B cell (primary cell): ENCODE measurements around the gene CLDND2.

ENCODE experiments used
- EZH2 ChIP-seq: IDR thresholded peaks from 2 replicates; pipeline ENCODE4 v1.6.1; 2012; ENCODE audit warnings: borderline replicate concordance, low read depth, mild to moderate bottlenecking, moderate library complexity, low read length; ENCODE audit not compliant: insufficient read depth, poor library complexity, severe bottlenecking
- TF ChIP-seq, protein P1 (sequence below): fragments of 200-600 bp; IDR thresholded peaks from one replicate; pipeline ENCODE4 v1.8.0; 2022; ENCODE audit warnings: antibody characterized with exemption, mild to moderate bottlenecking

DNA sequence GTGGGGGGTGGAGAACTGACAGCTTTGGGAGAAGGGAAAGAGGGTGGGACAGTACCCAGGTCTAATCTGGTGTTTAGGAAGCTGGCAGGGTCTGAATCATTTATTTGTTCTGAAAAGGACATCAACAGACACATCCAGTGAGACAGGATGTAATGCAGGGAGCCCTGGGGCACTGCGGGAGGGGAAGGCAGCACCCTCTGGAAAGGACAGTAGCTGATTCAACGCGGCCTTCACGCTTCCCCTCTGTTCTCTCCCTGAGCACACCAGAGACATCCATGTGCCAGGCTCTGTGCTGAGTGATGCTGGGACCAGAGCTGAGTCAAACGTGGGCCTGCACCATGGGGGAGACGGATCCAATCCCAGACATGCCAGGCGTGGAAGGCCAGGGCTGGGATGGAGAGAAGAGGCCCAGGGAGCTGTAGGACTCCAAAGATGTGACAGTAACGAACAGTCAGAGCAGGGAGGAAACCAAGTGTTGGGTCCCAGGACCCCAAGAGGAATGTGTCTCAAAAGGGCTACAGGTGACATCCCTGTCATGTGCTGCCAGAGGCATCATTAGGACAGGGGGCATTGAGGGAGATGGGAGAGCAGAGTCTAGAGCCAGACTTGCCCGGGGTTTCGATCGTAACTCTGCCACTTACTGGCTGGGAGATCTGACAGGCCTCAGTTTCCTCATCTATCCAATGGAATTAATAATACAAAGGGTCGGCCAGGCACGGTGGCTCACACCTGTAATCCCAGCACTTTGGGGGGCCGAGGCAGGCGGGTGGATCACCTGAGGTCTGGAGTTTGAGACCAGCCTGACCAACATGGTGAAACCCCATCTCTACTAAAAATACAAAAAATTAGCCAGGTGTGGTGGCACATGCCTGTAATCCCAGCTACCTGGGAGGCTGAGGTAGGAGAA is 4.3 kb downstream of the CLDND2 start:
- TF ChIP-seq, protein P1, sequence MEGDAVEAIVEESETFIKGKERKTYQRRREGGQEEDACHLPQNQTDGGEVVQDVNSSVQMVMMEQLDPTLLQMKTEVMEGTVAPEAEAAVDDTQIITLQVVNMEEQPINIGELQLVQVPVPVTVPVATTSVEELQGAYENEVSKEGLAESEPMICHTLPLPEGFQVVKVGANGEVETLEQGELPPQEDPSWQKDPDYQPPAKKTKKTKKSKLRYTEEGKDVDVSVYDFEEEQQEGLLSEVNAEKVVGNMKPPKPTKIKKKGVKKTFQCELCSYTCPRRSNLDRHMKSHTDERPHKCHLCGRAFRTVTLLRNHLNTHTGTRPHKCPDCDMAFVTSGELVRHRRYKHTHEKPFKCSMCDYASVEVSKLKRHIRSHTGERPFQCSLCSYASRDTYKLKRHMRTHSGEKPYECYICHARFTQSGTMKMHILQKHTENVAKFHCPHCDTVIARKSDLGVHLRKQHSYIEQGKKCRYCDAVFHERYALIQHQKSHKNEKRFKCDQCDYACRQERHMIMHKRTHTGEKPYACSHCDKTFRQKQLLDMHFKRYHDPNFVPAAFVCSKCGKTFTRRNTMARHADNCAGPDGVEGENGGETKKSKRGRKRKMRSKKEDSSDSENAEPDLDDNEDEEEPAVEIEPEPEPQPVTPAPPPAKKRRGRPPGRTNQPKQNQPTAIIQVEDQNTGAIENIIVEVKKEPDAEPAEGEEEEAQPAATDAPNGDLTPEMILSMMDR = no peak
- no peak for TF ChIP-seq EZH2
